Hepatocyte (in vitro differentiated cells): ENCODE data around the gene SLCO1A2. TPM values are rescaled to one million over a fixed set of nuclear protein-coding genes. Genes with fewer than 3 reads are reported as not detected.

Experiments
- DNase-seq: peaks from one replicate; pipeline ENCODE4 v3.0.0-alpha.2; 2016; ENCODE audit warnings: low spot score
- H2AFZ ChIP-seq: fragments of 200-600 bp; sonication (generic); 2 replicates; pipeline ENCODE4 v1.6.0; 2016; ENCODE audit warnings: antibody characterized with exemption, mild to moderate bottlenecking
- H3K27ac ChIP-seq: fragments of 200-600 bp; sonication (generic); 2 replicates; pipeline ENCODE4 v1.5.1; 2016; ENCODE audit warnings: mild to moderate bottlenecking
- H3K27me3 ChIP-seq: fragments of 200-600 bp; sonication (generic); 2 replicates; pipeline ENCODE4 v1.6.1; 2016
- H3K36me3 ChIP-seq: fragments of 200-600 bp; sonication (generic); replicated peaks from 2 replicates; pipeline ENCODE4 v1.5.1; 2016; ENCODE audit warnings: low read depth; ENCODE audit not compliant: insufficient read depth
- H3K4me1 ChIP-seq: fragments of 200-600 bp; sonication (generic); 2 replicates; pipeline ENCODE4 v1.5.1; 2016; ENCODE audit warnings: mild to moderate bottlenecking, moderate library complexity; ENCODE audit not compliant: insufficient read depth
- H3K4me2 ChIP-seq: fragments of 200-600 bp; sonication (generic); 2 replicates; pipeline ENCODE4 v1.6.0; 2016
- H3K4me3 ChIP-seq: fragments of 200-600 bp; sonication (generic); 2 replicates; pipeline ENCODE4 v1.5.1; 2016; ENCODE audit warnings: mild to moderate bottlenecking
- H3K79me2 ChIP-seq: fragments of 200-600 bp; sonication (generic); 2 replicates; pipeline ENCODE4 v1.6.0; 2017; ENCODE audit warnings: mild to moderate bottlenecking
- H3K9me2 ChIP-seq: fragments of 200-600 bp; sonication (generic); replicated peaks from 2 replicates; pipeline ENCODE4 v1.6.0; 2017; ENCODE audit warnings: mild to moderate bottlenecking; ENCODE audit not compliant: insufficient read depth
- H3K9me3 ChIP-seq: fragments of 200-600 bp; sonication (generic); 2 replicates; pipeline ENCODE4 v1.5.1; 2016; ENCODE audit warnings: low read depth, mild to moderate bottlenecking
- H4K20me1 ChIP-seq: fragments of 200-600 bp; sonication (generic); 2 replicates; pipeline ENCODE4 v1.6.0; 2016; ENCODE audit warnings: mild to moderate bottlenecking; ENCODE audit not compliant: insufficient read depth, poor library complexity, severe bottlenecking
- CTCF ChIP-seq: fragments of 200-600 bp; sonication (generic); IDR thresholded peaks from 2 replicates; pipeline ENCODE4 v1.5.1; 2016; ENCODE audit warnings: antibody characterized with exemption, mild to moderate bottlenecking; ENCODE audit not compliant: poor library complexity
- EZH2 ChIP-seq: fragments of 200-600 bp; sonication (generic); IDR thresholded peaks from 2 replicates; pipeline ENCODE4 v1.6.1; 2016; ENCODE audit warnings: antibody characterized with exemption, mild to moderate bottlenecking, borderline replicate concordance
- EZH2phosphoT487 ChIP-seq: fragments of 200-600 bp; sonication (generic); IDR thresholded peaks from one replicate; pipeline ENCODE4 v1.6.1; 2018; ENCODE audit warnings: antibody characterized with exemption, mild to moderate bottlenecking, low read depth, moderate library complexity; ENCODE audit not compliant: unreplicated experiment, severe bottlenecking
- WGBS: methylation state at CpG from one replicate; pipeline ENCODE4 v1.1.6; 2016; ENCODE audit warnings: low lambda C conversion rate; ENCODE audit errors: missing lambda C conversion rate; 5-methylcytosine and 5-hydroxymethylcytosine counted together
- polyA plus RNA-seq: library from polyadenylated mRNA; unstranded; fragments of >200 nt; fragmentation: Nextera tagmentation; extraction: Ambion mirVana; gene quantifications from 2 replicates; pipeline ENCODE4 v1.2.1, GENCODE V29; 2016
- total RNA-seq: library from RNA; depleted of rRNA; stranded (reverse); fragments of >200 nt; gene quantifications from 2 replicates; pipeline ENCODE4 v1.2.3, GENCODE V29; 2014

The SLCO1A2 gene
- total and polyA plus RNA-seq, 2 experiments from 2014 or later: 2.5 to 4.1 TPM

GRCh38 chr12:21264232-21264631 lies 70.5 kb downstream of the SLCO1A2 start:
- H3K4me2 ChIP-seq: no peak overlapping the region

GRCh38 chr12:21257172-21257571 lies 77.5 kb downstream of the SLCO1A2 start:
- H3K9me2 ChIP-seq: no peaks in the 10 kb centered on the region
- no peak for DNase-seq
- H3K4me2 ChIP-seq: no peak overlapping the region
- H3K4me1 ChIP-seq: no peaks in the 10 kb centered on the region
- H3K79me2 ChIP-seq: no peaks in the 10 kb centered on the region
- TF ChIP-seq EZH2phosphoT487 (no peak), CTCF (no peak), EZH2 (no peak)
- no peaks in the 10 kb centered on the region for H3K9me3 ChIP-seq
- H2AFZ ChIP-seq: no peak overlapping the region
- no peaks in the 10 kb centered on the region for H3K27me3 ChIP-seq
- H4K20me1 ChIP-seq: no peaks in the 10 kb centered on the region
- no peaks in the 10 kb centered on the region for H3K36me3 ChIP-seq
- H3K4me3 ChIP-seq: no peak overlapping the region
- 85% methylated on average over 3 of the region's 3 CpGs for WGBS
- no peak overlapping the region for H3K27ac ChIP-seq

More at GRCh38 chr12:21264232-21264631, 70.5 kb downstream of the SLCO1A2 start:
- no peak for TF ChIP-seq CTCF
- Histone ChIP-seq H3K9me2 (no peaks in the 10 kb centered on the region), H3K36me3 (no peaks in the 10 kb centered on the region), H3K27me3 (no peaks in the 10 kb centered on the region), H4K20me1 (no peaks in the 10 kb centered on the region), H2AFZ (no peak overlapping the region), H3K79me2 (no peaks in the 10 kb centered on the region), H3K9me3 (no peaks in the 10 kb centered on the region), H3K4me3 (no peak overlapping the region), H3K27ac (no peak overlapping the region), H3K4me1 (no peaks in the 10 kb centered on the region)
- no peak for DNase-seq

- no peak overlapping the region for H3K4me3 ChIP-seq
- no peaks in the 10 kb centered on the region for H3K27me3 ChIP-seq
- no peaks in the 10 kb centered on the region for H3K36me3 ChIP-seq
- no peak overlapping the region for H3K4me2 ChIP-seq
- no peaks in the 10 kb centered on the region for H3K4me1 ChIP-seq
- H3K79me2 ChIP-seq: no peaks in the 10 kb centered on the region
- no peaks in the 10 kb centered on the region for H3K9me3 ChIP-seq
- no peaks in the 10 kb centered on the region for H3K9me2 ChIP-seq
- TF ChIP-seq CTCF (no peak), EZH2phosphoT487 (no peak), EZH2 (no peak)
- H2AFZ ChIP-seq: no peak overlapping the region
- 89% methylated on average over 5 of the region's 5 CpGs for WGBS
- H4K20me1 ChIP-seq: no peaks in the 10 kb centered on the region
- H3K27ac ChIP-seq: no peak overlapping the region
- no peak for DNase-seq
Observed at GRCh38 chr12:21252070-21252469, 82.6 kb downstream of the SLCO1A2 start.

GRCh38 chr12:21248679-21249078 lies 86.0 kb downstream of the SLCO1A2 start:
- no peak overlapping the region for H2AFZ ChIP-seq
- H4K20me1 ChIP-seq: no peaks in the 10 kb centered on the region
- peak; percentile 9 for DNase-seq
- no peak overlapping the region for H3K27ac ChIP-seq
- no peak overlapping the region for H3K4me3 ChIP-seq
- H3K27me3 ChIP-seq: no peaks in the 10 kb centered on the region
- no peaks in the 10 kb centered on the region for H3K4me1 ChIP-seq
- no peaks in the 10 kb centered on the region for H3K79me2 ChIP-seq
- no peaks in the 10 kb centered on the region for H3K9me3 ChIP-seq
- H3K9me2 ChIP-seq: no peaks in the 10 kb centered on the region
- H3K4me2 ChIP-seq: no peak overlapping the region
- H3K36me3 ChIP-seq: no peaks in the 10 kb centered on the region
- WGBS: 88% methylated on average over 1 of the region's 1 CpG
- TF ChIP-seq EZH2phosphoT487 (no peak), CTCF (peak; percentile 27), EZH2 (no peak)
